ENCODE results near the gene MOB1A. TPM values are rescaled to one million over a fixed set of nuclear protein-coding genes. Genes with fewer than 3 reads are reported as not detected.
"Not testable (repeated sequence)": the region's sequence is repeated elsewhere in the genome, so short reads cannot be mapped to it uniquely, and the experiment has no call there.

Gene MOB1A
- total RNA-seq, 1 donor from 2014 or later = 81.0 TPM

GRCh38 chr2:74191596-74192380, 13.1 kb upstream of the MOB1A start:
- Mint-ChIP-seq H3K27me3 (ENCODE audit: low read depth) (peaks cover 12% of the 10 kb centered on the region), H3K4me1 (ENCODE audit: low read depth) (peaks cover 3% of the 10 kb centered on the region), H3K4me3 (ENCODE audit: unreplicated experiment) (no peak overlapping the region), H3K27ac (ENCODE audit: unreplicated experiment) (no peak overlapping the region), H3K36me3 (ENCODE audit: low read depth) (no peaks in the 10 kb centered on the region), H3K9me3 (ENCODE audit: low read depth) (no peaks in the 10 kb centered on the region)
- DNase-seq (ENCODE audit: low spot score) = no peak
- TF ChIP-seq, protein P1, sequence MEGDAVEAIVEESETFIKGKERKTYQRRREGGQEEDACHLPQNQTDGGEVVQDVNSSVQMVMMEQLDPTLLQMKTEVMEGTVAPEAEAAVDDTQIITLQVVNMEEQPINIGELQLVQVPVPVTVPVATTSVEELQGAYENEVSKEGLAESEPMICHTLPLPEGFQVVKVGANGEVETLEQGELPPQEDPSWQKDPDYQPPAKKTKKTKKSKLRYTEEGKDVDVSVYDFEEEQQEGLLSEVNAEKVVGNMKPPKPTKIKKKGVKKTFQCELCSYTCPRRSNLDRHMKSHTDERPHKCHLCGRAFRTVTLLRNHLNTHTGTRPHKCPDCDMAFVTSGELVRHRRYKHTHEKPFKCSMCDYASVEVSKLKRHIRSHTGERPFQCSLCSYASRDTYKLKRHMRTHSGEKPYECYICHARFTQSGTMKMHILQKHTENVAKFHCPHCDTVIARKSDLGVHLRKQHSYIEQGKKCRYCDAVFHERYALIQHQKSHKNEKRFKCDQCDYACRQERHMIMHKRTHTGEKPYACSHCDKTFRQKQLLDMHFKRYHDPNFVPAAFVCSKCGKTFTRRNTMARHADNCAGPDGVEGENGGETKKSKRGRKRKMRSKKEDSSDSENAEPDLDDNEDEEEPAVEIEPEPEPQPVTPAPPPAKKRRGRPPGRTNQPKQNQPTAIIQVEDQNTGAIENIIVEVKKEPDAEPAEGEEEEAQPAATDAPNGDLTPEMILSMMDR (IDR thresholded peaks at IDR 0.05) = no peak

GRCh38 chr2:74188696-74189095, 10.0 kb upstream of the MOB1A start:
- no peak overlapping the region for H3K4me3 Mint-ChIP-seq (ENCODE audit: unreplicated experiment)
- H3K27me3 Mint-ChIP-seq (ENCODE audit: low read depth) = peaks cover 14% of the 10 kb centered on the region
- peaks cover 3% of the 10 kb centered on the region for H3K4me1 Mint-ChIP-seq (ENCODE audit: low read depth)
- TF ChIP-seq, protein P1 (IDR thresholded peaks at IDR 0.05) = no peak
- H3K9me3 Mint-ChIP-seq (ENCODE audit: low read depth) = no peaks in the 10 kb centered on the region
- DNase-seq (ENCODE audit: low spot score) = no peak
- H3K27ac Mint-ChIP-seq (ENCODE audit: unreplicated experiment) = no peak overlapping the region
- H3K36me3 Mint-ChIP-seq (ENCODE audit: low read depth) = no peaks in the 10 kb centered on the region

DNA sequence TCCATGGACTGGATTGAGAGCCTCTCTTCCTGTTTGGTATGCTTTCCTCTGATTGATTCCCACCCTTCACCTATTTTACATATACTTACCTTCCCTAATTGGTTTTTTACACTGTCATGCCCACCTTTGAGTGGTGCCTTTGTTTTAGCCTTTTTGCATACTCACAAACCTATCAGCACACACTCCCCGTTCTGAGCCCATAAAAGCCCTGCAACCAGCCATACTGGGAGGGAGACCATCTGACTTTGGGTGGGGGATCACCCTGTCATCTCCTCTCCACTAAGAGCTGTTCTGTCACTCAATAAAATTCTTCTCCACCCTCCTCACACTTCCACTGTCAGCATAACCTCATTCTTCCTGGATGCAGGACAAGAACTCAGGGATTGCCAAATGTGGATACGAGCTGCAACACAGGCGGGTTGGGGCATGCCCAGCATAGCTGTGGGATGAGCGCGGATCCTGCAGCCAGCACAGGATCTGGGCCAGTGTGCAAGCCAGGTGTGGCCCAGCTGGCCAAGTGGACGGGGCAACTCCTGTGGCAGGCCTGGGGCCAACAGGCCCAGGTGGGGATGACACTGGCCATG, 9.4 kb upstream of the MOB1A start:
- Mint-ChIP-seq H3K4me1 (ENCODE audit: low read depth) (peaks cover 3% of the 10 kb centered on the region), H3K27ac (ENCODE audit: unreplicated experiment) (no peak overlapping the region), H3K27me3 (ENCODE audit: low read depth) (peaks cover 14% of the 10 kb centered on the region), H3K4me3 (ENCODE audit: unreplicated experiment) (no peak overlapping the region), H3K36me3 (ENCODE audit: low read depth) (no peaks in the 10 kb centered on the region), H3K9me3 (ENCODE audit: low read depth) (no peaks in the 10 kb centered on the region)
- DNase-seq (ENCODE audit: low spot score) = no peak
- TF ChIP-seq, protein P1 (IDR thresholded peaks at IDR 0.05) = no peak

DNA sequence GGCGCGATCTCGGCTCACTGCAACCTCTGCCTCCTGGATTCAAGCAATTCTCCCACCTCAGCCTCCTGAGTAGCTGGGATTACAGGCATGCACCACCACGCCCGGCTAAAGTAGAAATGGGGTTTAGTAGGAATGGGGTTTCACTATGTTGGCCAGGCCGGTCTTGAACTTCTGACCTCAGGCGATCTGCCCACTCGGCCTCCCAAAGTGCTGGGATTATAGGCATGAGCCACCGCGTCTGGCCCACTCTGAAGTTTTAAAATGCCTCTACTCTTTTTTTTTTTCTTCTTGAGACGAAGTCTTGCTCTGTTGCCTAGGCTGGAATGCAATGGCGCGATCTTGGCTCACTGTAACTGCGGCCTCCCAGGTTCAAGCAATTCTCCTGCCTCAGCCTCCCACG, 8.0 kb upstream of the MOB1A start:
- not testable (repeated sequence) for H3K36me3 Mint-ChIP-seq (ENCODE audit: low read depth); H3K9me3 Mint-ChIP-seq (ENCODE audit: low read depth); H3K27me3 Mint-ChIP-seq (ENCODE audit: low read depth); H3K4me1 Mint-ChIP-seq (ENCODE audit: low read depth); H3K27ac Mint-ChIP-seq (ENCODE audit: unreplicated experiment); DNase-seq (ENCODE audit: low spot score); H3K4me3 Mint-ChIP-seq (ENCODE audit: unreplicated experiment)

DNA sequence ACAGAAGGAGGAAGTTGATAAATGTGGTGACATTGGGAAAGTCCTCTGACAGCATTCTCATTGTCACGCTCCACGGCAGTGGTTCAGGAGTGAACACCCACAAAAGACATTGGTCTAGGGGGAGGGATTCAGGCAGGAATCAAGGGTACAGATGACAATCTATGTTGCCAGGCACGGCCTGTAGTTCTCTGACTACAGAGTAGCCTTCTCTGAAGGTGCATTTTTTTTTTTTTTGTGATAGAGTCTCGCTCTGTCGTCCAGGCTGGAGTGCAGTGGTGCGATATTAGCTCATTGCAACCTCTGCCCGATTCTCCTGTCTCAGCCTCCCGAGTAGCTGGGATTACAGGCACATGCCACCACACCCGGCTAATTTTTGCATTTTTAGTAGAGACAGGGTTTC, 7.4 kb upstream of the MOB1A start:
- Mint-ChIP-seq H3K9me3 (ENCODE audit: low read depth) (no peaks in the 10 kb centered on the region), H3K27me3 (ENCODE audit: low read depth) (peaks cover 4% of the 10 kb centered on the region), H3K27ac (ENCODE audit: unreplicated experiment) (no peak overlapping the region)

More for the DNA sequence above, 7.4 kb upstream of the MOB1A start:
- Mint-ChIP-seq H3K36me3 (ENCODE audit: low read depth) (no peaks in the 10 kb centered on the region), H3K4me3 (ENCODE audit: unreplicated experiment) (no peak overlapping the region), H3K4me1 (ENCODE audit: low read depth) (peaks cover 3% of the 10 kb centered on the region)
- DNase-seq (ENCODE audit: low spot score) = no peak
- TF ChIP-seq, protein P1 (IDR thresholded peaks at IDR 0.05) = no peak
